Neural progenitor cell (in vitro differentiated cells): ENCODE data around the gene BRD4. TPM values are rescaled to one million over a fixed set of nuclear protein-coding genes. Genes with fewer than 3 reads are reported as not detected.

Source experiments
- DNase-seq: peaks from one replicate; pipeline ENCODE4 v3.0.0-alpha.2; 2016; ENCODE audit warnings: low spot score
- H2AFZ ChIP-seq: fragments of 200-600 bp; sonication (generic); replicated peaks from 2 replicates; pipeline ENCODE4 v1.6.1; 2016; ENCODE audit warnings: antibody characterized with exemption
- H3F3A ChIP-seq: fragments of 200-600 bp; sonication (generic); 2 replicates; pipeline ENCODE4 v1.6.1; 2016; ENCODE audit warnings: antibody characterized with exemption, low read depth
- H3K27ac ChIP-seq: fragments of 200-600 bp; sonication (generic); 2 replicates; pipeline ENCODE4 v1.5.1; 2016; ENCODE audit warnings: mild to moderate bottlenecking
- H3K27me3 ChIP-seq: fragments of 200-600 bp; sonication (generic); 2 replicates; pipeline ENCODE4 v1.6.1; 2016; ENCODE audit warnings: mild to moderate bottlenecking, moderate library complexity
- H3K36me3 ChIP-seq: fragments of 200-600 bp; sonication (generic); 2 replicates; pipeline ENCODE4 v1.5.1; 2016
- H3K4me1 ChIP-seq: fragments of 200-600 bp; sonication (generic); 2 replicates; pipeline ENCODE4 v1.6.1; 2016; ENCODE audit warnings: mixed run types
- H3K4me2 ChIP-seq: fragments of 200-600 bp; sonication (generic); 2 replicates; pipeline ENCODE4 v1.6.1; 2016
- H3K4me3 ChIP-seq: fragments of 200-600 bp; sonication (generic); 2 replicates; pipeline ENCODE4 v1.5.1; 2016
- H3K79me2 ChIP-seq: fragments of 200-600 bp; sonication (generic); 2 replicates; pipeline ENCODE4 v1.6.1; 2016; ENCODE audit warnings: low read depth
- H3K9ac ChIP-seq: fragments of 200-600 bp; sonication (generic); 2 replicates; pipeline ENCODE4 v1.6.1; 2016
- H3K9me3 ChIP-seq: fragments of 200-600 bp; sonication (generic); 2 replicates; pipeline ENCODE4 v1.5.1; 2016; ENCODE audit warnings: low read depth
- H4K20me1 ChIP-seq: fragments of 200-600 bp; sonication (generic); 2 replicates; pipeline ENCODE4 v1.6.1; 2016; ENCODE audit warnings: low read depth
- H3K27ac Mint-ChIP-seq: 3 replicates; pipeline ENCODE4 v1.8.0; 2021; ENCODE audit warnings: mixed read lengths
- H3K27me3 Mint-ChIP-seq: 2 replicates; pipeline ENCODE4 v1.8.0; 2022; ENCODE audit warnings: low read depth, mild to moderate bottlenecking, inconsistent platforms, moderate library complexity, mixed read lengths; ENCODE audit not compliant: insufficient read depth
- H3K36me3 Mint-ChIP-seq: 3 replicates; pipeline ENCODE4 v1.8.0; 2021; ENCODE audit warnings: mixed read lengths
- H3K4me1 Mint-ChIP-seq: 3 replicates; pipeline ENCODE4 v1.8.0; 2021; ENCODE audit warnings: mixed read lengths
- H3K4me3 Mint-ChIP-seq: 3 replicates; pipeline ENCODE4 v1.8.0; 2021; ENCODE audit warnings: mild to moderate bottlenecking, moderate library complexity, mixed read lengths
- H3K9me3 Mint-ChIP-seq: 3 replicates; pipeline ENCODE4 v1.8.0; 2020; ENCODE audit warnings: mixed read lengths
- CTCF ChIP-seq: fragments of 200-600 bp; sonication (generic); IDR thresholded peaks from 2 replicates; pipeline ENCODE4 v1.5.1; 2017; ENCODE audit warnings: antibody characterized with exemption, mild to moderate bottlenecking
- EZH2 ChIP-seq: fragments of 200-600 bp; sonication (generic); IDR thresholded peaks from 2 replicates; pipeline ENCODE4 v1.6.1; 2017; ENCODE audit warnings: antibody characterized with exemption, mild to moderate bottlenecking, moderate library complexity
- EZH2phosphoT487 ChIP-seq: fragments of 200-600 bp; sonication (generic); IDR thresholded peaks from 2 replicates; pipeline ENCODE4 v1.6.1; 2017; ENCODE audit warnings: antibody characterized with exemption
- total RNA-seq: library from RNA; depleted of rRNA; stranded (reverse); fragments of >200 nt; gene quantifications from 2 replicates; pipeline ENCODE4 v1.2.3, GENCODE V29; 2015; ENCODE audit warnings: low replicate concordance

BRD4 gene
- total RNA-seq, 1 donor from 2014 or later = 14.5 TPM

- no peaks in the 10 kb centered on the region for H3K4me1 ChIP-seq
- DNase-seq = no peak
- H3K9ac ChIP-seq = no peak overlapping the region
- TF ChIP-seq CTCF = no peak
- peaks cover 55% of the 10 kb centered on the region for H3K79me2 ChIP-seq
- H3F3A ChIP-seq = peaks cover 15% of the 10 kb centered on the region
- H2AFZ ChIP-seq = no peak overlapping the region
- no peak overlapping the region for H3K4me3 Mint-ChIP-seq
- H3K9me3 Mint-ChIP-seq = no peaks in the 10 kb centered on the region
- no peak overlapping the region for H3K4me2 ChIP-seq
- peaks cover 30% of the 10 kb centered on the region for H3K36me3 Mint-ChIP-seq
- H3K27ac ChIP-seq = no peak overlapping the region
- no peak overlapping the region for H3K27ac Mint-ChIP-seq
- H3K4me3 ChIP-seq = no peak overlapping the region
- no peaks in the 10 kb centered on the region for H3K27me3 ChIP-seq
- H3K27me3 Mint-ChIP-seq = peaks cover 5% of the 10 kb centered on the region
- peaks cover 65% of the 10 kb centered on the region for H4K20me1 ChIP-seq
- peaks cover 15% of the 10 kb centered on the region for H3K36me3 ChIP-seq
- H3K9me3 ChIP-seq = no peaks in the 10 kb centered on the region
- no peaks in the 10 kb centered on the region for H3K4me1 Mint-ChIP-seq
Measured at GRCh38 chr19:15259907-15260306, 72.4 kb downstream of the BRD4 start.

DNA sequence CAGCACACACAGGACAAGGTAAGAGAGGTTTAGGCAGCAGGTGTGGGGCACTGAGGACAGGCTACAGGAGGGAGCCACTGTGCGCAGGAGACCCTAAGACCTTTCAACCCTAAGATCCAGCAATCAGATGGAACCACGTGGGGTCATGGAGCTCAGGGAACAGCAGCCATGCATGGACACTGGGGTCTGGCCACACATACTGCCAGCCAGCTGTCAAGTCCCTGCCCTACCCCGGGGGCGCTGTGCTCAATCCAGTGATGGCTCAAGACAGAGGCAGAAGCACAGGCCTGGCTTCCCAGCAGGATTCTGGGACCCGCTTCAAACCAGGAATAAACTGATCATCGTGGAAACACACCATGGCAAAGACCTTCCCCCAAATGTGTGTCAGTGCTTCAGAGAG, 74.6 kb downstream of the BRD4 start:
- Histone ChIP-seq H3K27me3 (no peaks in the 10 kb centered on the region), H3K9ac (no peak overlapping the region), H3K36me3 (peaks cover 9% of the 10 kb centered on the region), H3K4me1 (peaks cover 3% of the 10 kb centered on the region), H3K9me3 (no peaks in the 10 kb centered on the region), H3K79me2 (peaks cover 39% of the 10 kb centered on the region), H4K20me1 (peaks cover 66% of the 10 kb centered on the region), H2AFZ (no peak overlapping the region), H3F3A (peaks cover 13% of the 10 kb centered on the region), H3K4me2 (no peak overlapping the region), H3K4me3 (no peak overlapping the region), H3K27ac (no peak overlapping the region)
- Mint-ChIP-seq H3K4me3 (peak overlapping the region; percentile 24), H3K27ac (no peak overlapping the region), H3K9me3 (no peaks in the 10 kb centered on the region), H3K4me1 (peaks cover 5% of the 10 kb centered on the region), H3K36me3 (peaks cover 35% of the 10 kb centered on the region), H3K27me3 (peaks cover 7% of the 10 kb centered on the region)
- TF ChIP-seq CTCF = no peak
- no peak for TF ChIP-seq EZH2
- TF ChIP-seq EZH2phosphoT487 = no peak
- DNase-seq = no peak

GRCh38 chr19:15256708-15257331, 75.5 kb downstream of the BRD4 start:
- H3K9ac ChIP-seq = no peak overlapping the region
- H3K27ac Mint-ChIP-seq = no peak overlapping the region
- H3K36me3 ChIP-seq = peaks cover 3% of the 10 kb centered on the region
- H3F3A ChIP-seq = peaks cover 23% of the 10 kb centered on the region
- H3K4me1 Mint-ChIP-seq = peaks cover 14% of the 10 kb centered on the region
- peaks cover 9% of the 10 kb centered on the region for H3K27me3 Mint-ChIP-seq
- peaks cover 13% of the 10 kb centered on the region for H3K4me1 ChIP-seq
- H3K79me2 ChIP-seq = peaks cover 30% of the 10 kb centered on the region
- DNase-seq = no peak
- no peak for TF ChIP-seq CTCF
- TF ChIP-seq EZH2 = no peak
- no peak for TF ChIP-seq EZH2phosphoT487
- peak overlapping the region; percentile 18 for H3K4me3 Mint-ChIP-seq
- H3K27ac ChIP-seq = no peak overlapping the region
- H3K4me2 ChIP-seq = no peak overlapping the region
- H3K9me3 ChIP-seq = no peaks in the 10 kb centered on the region
- peaks cover 70% of the 10 kb centered on the region for H4K20me1 ChIP-seq
- no peak overlapping the region for H2AFZ ChIP-seq
- no peak overlapping the region for H3K4me3 ChIP-seq
- H3K36me3 Mint-ChIP-seq = peaks cover 45% of the 10 kb centered on the region
- no peaks in the 10 kb centered on the region for H3K27me3 ChIP-seq
- H3K9me3 Mint-ChIP-seq = no peaks in the 10 kb centered on the region
